Measurements from ENCODE around the gene ANKRD40CL.

Gene ANKRD40CL

GRCh38 chr17:50768346-50768761 lies 1.0 kb upstream of the ANKRD40CL start:
- no peak for TF ChIP-seq CTCF (conservative IDR thresholded peaks at IDR 0.05; ENCODE audit: low read length)
- no peak overlapping the region for H3K4me3 ChIP-seq (ENCODE audit: low read length)
- DNase-seq (ENCODE audit: low read depth), result no peak

- no peak for DNase-seq (ENCODE audit: low read depth)
- H3K4me3 ChIP-seq (ENCODE audit: low read length), result no peak overlapping the region
- no peak for TF ChIP-seq CTCF (conservative IDR thresholded peaks at IDR 0.05; ENCODE audit: low read length)
These were observed 288 bp downstream of the ANKRD40CL start for GRCh38 chr17:50767030-50767429.

- TF ChIP-seq CTCF (conservative IDR thresholded peaks at IDR 0.05; ENCODE audit: low read length), result no peak
- no peak overlapping the region for H3K4me3 ChIP-seq (ENCODE audit: low read length)
- no peak for DNase-seq (ENCODE audit: low read depth)
These were observed 895 bp downstream of the ANKRD40CL start for GRCh38 chr17:50766222-50767023.

GRCh38 chr17:50765454-50766221 lies 1.7 kb downstream of the ANKRD40CL start:
- no peak overlapping the region for H3K4me3 ChIP-seq (ENCODE audit: low read length)
- TF ChIP-seq CTCF (conservative IDR thresholded peaks at IDR 0.05; ENCODE audit: low read length), result no peak
- DNase-seq (ENCODE audit: low read depth), result no peak

GRCh38 chr17:50764734-50765149 lies 2.6 kb downstream of the ANKRD40CL start:
- no peak for TF ChIP-seq CTCF (conservative IDR thresholded peaks at IDR 0.05; ENCODE audit: low read length)
- no peak overlapping the region for H3K4me3 ChIP-seq (ENCODE audit: low read length)

GRCh38 chr17:50763716-50764475 lies 3.4 kb downstream of the ANKRD40CL start:
- no peak overlapping the region for H3K4me3 ChIP-seq (ENCODE audit: low read length)
- TF ChIP-seq CTCF (conservative IDR thresholded peaks at IDR 0.05; ENCODE audit: low read length), result no peak
- DNase-seq (ENCODE audit: low read depth), result no peak

More at GRCh38 chr17:50764734-50765149, 2.6 kb downstream of the ANKRD40CL start:
- DNase-seq (ENCODE audit: low read depth), result no peak

Measured in AG10803 (cell line).